Retina (tissue), 1 donor: ENCODE results near the gene ATP8A1.
"Not testable (repeated sequence)": the region's sequence is repeated elsewhere in the genome, so short reads cannot be mapped to it uniquely, and the experiment has no call there.

Source experiments
- DNase-seq: peaks from one replicate; pipeline ENCODE4 v3.0.0-alpha.2; 2016

The ATP8A1 gene

GRCh38 chr4:42656944-42657792 is at the start of gene ATP8A1:
Gene ATP8A1, minus strand, starts transcription at chr4:42657105. Its CDS starts 232 bp downstream, at chr4:42656873.
- DNase-seq = peak; percentile 97

- no peak for DNase-seq
Measured at GRCh38 chr4:42706086-42706485, 49.2 kb upstream of the ATP8A1 start.

- DNase-seq = no peak
Measured at GRCh38 chr4:42703813-42704212, 46.9 kb upstream of the ATP8A1 start.

- no peak for DNase-seq
Measured at GRCh38 chr4:42702895-42703294, 46.0 kb upstream of the ATP8A1 start.

- DNase-seq = not testable (repeated sequence)
Measured at GRCh38 chr4:42701780-42702179, 44.9 kb upstream of the ATP8A1 start.

- no peak for DNase-seq
Measured at GRCh38 chr4:42690537-42690936, 33.6 kb upstream of the ATP8A1 start.

GRCh38 chr4:42683393-42683792 is 26.5 kb upstream of the ATP8A1 start:
- no peak for DNase-seq

GRCh38 chr4:42678512-42678911 is 21.6 kb upstream of the ATP8A1 start:
- no peak for DNase-seq

GRCh38 chr4:42676066-42676951 is 19.4 kb upstream of the ATP8A1 start:
- DNase-seq = no peak

GRCh38 chr4:42673082-42673425 is 16.1 kb upstream of the ATP8A1 start:
- DNase-seq = no peak

- no peak for DNase-seq
Measured at GRCh38 chr4:42672359-42673081, 15.6 kb upstream of the ATP8A1 start.

GRCh38 chr4:42671431-42672194 is 14.7 kb upstream of the ATP8A1 start:
- no peak for DNase-seq

GRCh38 chr4:42658261-42658660 is 1.4 kb upstream of the ATP8A1 start:
- peak; percentile 20 for DNase-seq

GRCh38 chr4:42656679-42656943 is 294 bp downstream of the ATP8A1 start:
- peak; percentile 86 for DNase-seq

- peak; percentile 85 for DNase-seq
Measured at GRCh38 chr4:42655921-42656678, 805 bp downstream of the ATP8A1 start.

- DNase-seq = no peak
Measured at GRCh38 chr4:42655269-42655637, 1.7 kb downstream of the ATP8A1 start.

- DNase-seq = no peak
Measured at GRCh38 chr4:42654631-42655268, 2.2 kb downstream of the ATP8A1 start.

- no peak for DNase-seq
Measured at GRCh38 chr4:42653626-42654560, 3.0 kb downstream of the ATP8A1 start.

- DNase-seq = not testable (repeated sequence)
Measured at GRCh38 chr4:42652529-42653231, 4.2 kb downstream of the ATP8A1 start.

GRCh38 chr4:42649870-42650269 is 7.0 kb downstream of the ATP8A1 start:
- DNase-seq = no peak
